ENCODE results near the gene LINC00237.

Gene LINC00237

GRCh38 chr20:21133917-21134622 lies 27.9 kb upstream of the LINC00237 start:
- no peaks in the 10 kb centered on the region for H3K9me3 Mint-ChIP-seq
- H3K4me3 Mint-ChIP-seq = no peak overlapping the region
- H3K36me3 Mint-ChIP-seq (ENCODE audit: low read depth) = peaks cover 43% of the 10 kb centered on the region
- H3K4me1 Mint-ChIP-seq (ENCODE audit: low read depth) = peaks cover 2% of the 10 kb centered on the region
- H3K27me3 Mint-ChIP-seq = no peaks in the 10 kb centered on the region
- no peak overlapping the region for H3K27ac Mint-ChIP-seq

- Mint-ChIP-seq H3K27ac (no peak overlapping the region), H3K36me3 (ENCODE audit: low read depth) (peaks cover 42% of the 10 kb centered on the region), H3K9me3 (no peaks in the 10 kb centered on the region)
These were observed 27.2 kb upstream of the LINC00237 start for GRCh38 chr20:21133404-21133803.

GRCh38 chr20:21129861-21130260 lies 23.7 kb upstream of the LINC00237 start:
- peaks cover 21% of the 10 kb centered on the region for H3K36me3 Mint-ChIP-seq (ENCODE audit: low read depth)
- H3K4me3 Mint-ChIP-seq = no peak overlapping the region
- no peak overlapping the region for H3K27ac Mint-ChIP-seq

More at GRCh38 chr20:21133404-21133803, 27.2 kb upstream of the LINC00237 start:
- Mint-ChIP-seq H3K4me1 (ENCODE audit: low read depth) (peaks cover 6% of the 10 kb centered on the region), H3K4me3 (no peak overlapping the region), H3K27me3 (no peaks in the 10 kb centered on the region)

GRCh38 chr20:21127201-21127981 lies 21.2 kb upstream of the LINC00237 start:
- Mint-ChIP-seq H3K36me3 (ENCODE audit: low read depth) (peaks cover 9% of the 10 kb centered on the region), H3K27ac (no peak overlapping the region), H3K4me3 (peak overlapping the region; percentile 87), H3K4me1 (ENCODE audit: low read depth) (peaks cover 26% of the 10 kb centered on the region), H3K9me3 (no peaks in the 10 kb centered on the region), H3K27me3 (no peaks in the 10 kb centered on the region)

More at GRCh38 chr20:21129861-21130260, 23.7 kb upstream of the LINC00237 start:
- Mint-ChIP-seq H3K27me3 (no peaks in the 10 kb centered on the region), H3K9me3 (no peaks in the 10 kb centered on the region), H3K4me1 (ENCODE audit: low read depth) (peaks cover 26% of the 10 kb centered on the region)

GRCh38 chr20:21126581-21126870 lies 20.4 kb upstream of the LINC00237 start:
- Mint-ChIP-seq H3K36me3 (ENCODE audit: low read depth) (peaks cover 9% of the 10 kb centered on the region), H3K9me3 (no peaks in the 10 kb centered on the region), H3K27me3 (no peaks in the 10 kb centered on the region), H3K4me3 (peak overlapping the region; percentile 87), H3K27ac (peak overlapping the region; percentile 59), H3K4me1 (ENCODE audit: low read depth) (peaks cover 26% of the 10 kb centered on the region)

- H3K9me3 Mint-ChIP-seq = no peaks in the 10 kb centered on the region
- peak within 1 kb of the TSS; percentile 87 for H3K4me3 Mint-ChIP-seq
- H3K4me1 Mint-ChIP-seq (ENCODE audit: low read depth) = peaks cover 26% of the 10 kb centered on the region
- peak within 1 kb of the TSS; percentile 59 for H3K27ac Mint-ChIP-seq
- H3K36me3 Mint-ChIP-seq (ENCODE audit: low read depth) = peaks cover 9% of the 10 kb centered on the region
- no peaks in the 10 kb centered on the region for H3K27me3 Mint-ChIP-seq
These were observed 19.9 kb upstream of the LINC00237 start, which contains the start of gene KIZ for GRCh38 chr20:21125849-21126580. Gene KIZ, plus strand, starts transcription at chr20:21126082. Its CDS starts 34 bp downstream, at chr20:21126116.

GRCh38 chr20:21125072-21125848 lies 19.1 kb upstream of the LINC00237 start:
- Mint-ChIP-seq H3K4me3 (peak overlapping the region; percentile 87), H3K36me3 (ENCODE audit: low read depth) (peaks cover 9% of the 10 kb centered on the region), H3K9me3 (no peaks in the 10 kb centered on the region), H3K4me1 (ENCODE audit: low read depth) (peaks cover 26% of the 10 kb centered on the region), H3K27ac (no peak overlapping the region), H3K27me3 (no peaks in the 10 kb centered on the region)

GRCh38 chr20:21124190-21124589 lies 18.0 kb upstream of the LINC00237 start:
- no peaks in the 10 kb centered on the region for H3K9me3 Mint-ChIP-seq
- peaks cover 4% of the 10 kb centered on the region for H3K36me3 Mint-ChIP-seq (ENCODE audit: low read depth)
- peaks cover 25% of the 10 kb centered on the region for H3K4me1 Mint-ChIP-seq (ENCODE audit: low read depth)
- peaks cover under 1% of the 10 kb centered on the region for H3K27me3 Mint-ChIP-seq
- no peak overlapping the region for H3K4me3 Mint-ChIP-seq
- H3K27ac Mint-ChIP-seq = no peak overlapping the region

GRCh38 chr20:21118782-21119181 lies 12.6 kb upstream of the LINC00237 start:
- peaks cover 34% of the 10 kb centered on the region for H3K27me3 Mint-ChIP-seq
- no peak overlapping the region for H3K27ac Mint-ChIP-seq
- H3K4me3 Mint-ChIP-seq = no peak overlapping the region
- no peaks in the 10 kb centered on the region for H3K9me3 Mint-ChIP-seq
- no peaks in the 10 kb centered on the region for H3K4me1 Mint-ChIP-seq (ENCODE audit: low read depth)
- no peaks in the 10 kb centered on the region for H3K36me3 Mint-ChIP-seq (ENCODE audit: low read depth)

- H3K9me3 Mint-ChIP-seq = no peaks in the 10 kb centered on the region
- no peak overlapping the region for H3K27ac Mint-ChIP-seq
- H3K4me3 Mint-ChIP-seq = no peak overlapping the region
- H3K27me3 Mint-ChIP-seq = peaks cover 37% of the 10 kb centered on the region
- H3K4me1 Mint-ChIP-seq (ENCODE audit: low read depth) = no peaks in the 10 kb centered on the region
- H3K36me3 Mint-ChIP-seq (ENCODE audit: low read depth) = no peaks in the 10 kb centered on the region
These were observed 12.0 kb upstream of the LINC00237 start for GRCh38 chr20:21118138-21118537.

- Mint-ChIP-seq H3K9me3 (no peaks in the 10 kb centered on the region), H3K36me3 (ENCODE audit: low read depth) (no peaks in the 10 kb centered on the region), H3K4me3 (no peak overlapping the region), H3K27me3 (peaks cover 38% of the 10 kb centered on the region), H3K27ac (no peak overlapping the region), H3K4me1 (ENCODE audit: low read depth) (no peaks in the 10 kb centered on the region)
These were observed 11.4 kb upstream of the LINC00237 start for GRCh38 chr20:21117521-21117920.

GRCh38 chr20:21114584-21114983 lies 8.4 kb upstream of the LINC00237 start:
- no peaks in the 10 kb centered on the region for H3K9me3 Mint-ChIP-seq
- no peaks in the 10 kb centered on the region for H3K36me3 Mint-ChIP-seq (ENCODE audit: low read depth)
- no peaks in the 10 kb centered on the region for H3K4me1 Mint-ChIP-seq (ENCODE audit: low read depth)
- no peak overlapping the region for H3K27ac Mint-ChIP-seq
- H3K27me3 Mint-ChIP-seq = peaks cover 60% of the 10 kb centered on the region
- no peak overlapping the region for H3K4me3 Mint-ChIP-seq

- H3K4me3 Mint-ChIP-seq = no peak overlapping the region
- H3K9me3 Mint-ChIP-seq = no peaks in the 10 kb centered on the region
- H3K27me3 Mint-ChIP-seq = peaks cover 62% of the 10 kb centered on the region
- H3K27ac Mint-ChIP-seq = no peak overlapping the region
- no peaks in the 10 kb centered on the region for H3K36me3 Mint-ChIP-seq (ENCODE audit: low read depth)
- no peaks in the 10 kb centered on the region for H3K4me1 Mint-ChIP-seq (ENCODE audit: low read depth)
These were observed 7.5 kb upstream of the LINC00237 start for GRCh38 chr20:21113697-21114096.

- H3K36me3 Mint-ChIP-seq (ENCODE audit: low read depth) = no peaks in the 10 kb centered on the region
- no peak overlapping the region for H3K27ac Mint-ChIP-seq
- no peak overlapping the region for H3K4me3 Mint-ChIP-seq
- H3K9me3 Mint-ChIP-seq = no peaks in the 10 kb centered on the region
- H3K4me1 Mint-ChIP-seq (ENCODE audit: low read depth) = no peaks in the 10 kb centered on the region
- peaks cover 71% of the 10 kb centered on the region for H3K27me3 Mint-ChIP-seq
These were observed 5.3 kb upstream of the LINC00237 start for GRCh38 chr20:21111416-21111815.
